ENCODE results near the gene BRF1. TPM values are rescaled to one million over a fixed set of nuclear protein-coding genes. Genes with fewer than 3 reads are reported as not detected.

Gene BRF1
- total RNA-seq, 1 donor from 2014 or later: 16.9 TPM

- no peak overlapping the region for H2AFZ ChIP-seq (replicated peaks)
- H3K79me2 ChIP-seq (ENCODE audit: low read depth): no peaks in the 10 kb centered on the region
- no peak overlapping the region for H3K27ac ChIP-seq
- no peak overlapping the region for H3K4me2 ChIP-seq
- H3K4me3 ChIP-seq: no peak overlapping the region
- H3K9me3 Mint-ChIP-seq: no peaks in the 10 kb centered on the region
- no peaks in the 10 kb centered on the region for H3K9me3 ChIP-seq (ENCODE audit: low read depth)
- no peaks in the 10 kb centered on the region for H3K27me3 ChIP-seq
- no peaks in the 10 kb centered on the region for H3K36me3 ChIP-seq
- no peak overlapping the region for H3K27ac Mint-ChIP-seq
- H3K4me1 ChIP-seq: no peaks in the 10 kb centered on the region
- peaks cover 13% of the 10 kb centered on the region for H3K4me1 Mint-ChIP-seq
- H3K27me3 Mint-ChIP-seq (ENCODE audit: insufficient read depth, low read depth): no peaks in the 10 kb centered on the region
- peaks cover 22% of the 10 kb centered on the region for H3K36me3 Mint-ChIP-seq
- H4K20me1 ChIP-seq (ENCODE audit: low read depth): no peaks in the 10 kb centered on the region
- H3F3A ChIP-seq (ENCODE audit: low read depth): no peaks in the 10 kb centered on the region
- H3K4me3 Mint-ChIP-seq: no peak overlapping the region
- no peak for DNase-seq (ENCODE audit: low spot score)
- TF ChIP-seq EZH2phosphoT487 (IDR thresholded peaks at IDR 0.05): no peak
- TF ChIP-seq CTCF (IDR thresholded peaks at IDR 0.05): no peak
- no peak for TF ChIP-seq EZH2 (IDR thresholded peaks at IDR 0.05)
- H3K9ac ChIP-seq: no peak overlapping the region
These were observed 76.8 kb downstream of the BRF1 start for GRCh38 chr14:105223770-105224544.

DNA sequence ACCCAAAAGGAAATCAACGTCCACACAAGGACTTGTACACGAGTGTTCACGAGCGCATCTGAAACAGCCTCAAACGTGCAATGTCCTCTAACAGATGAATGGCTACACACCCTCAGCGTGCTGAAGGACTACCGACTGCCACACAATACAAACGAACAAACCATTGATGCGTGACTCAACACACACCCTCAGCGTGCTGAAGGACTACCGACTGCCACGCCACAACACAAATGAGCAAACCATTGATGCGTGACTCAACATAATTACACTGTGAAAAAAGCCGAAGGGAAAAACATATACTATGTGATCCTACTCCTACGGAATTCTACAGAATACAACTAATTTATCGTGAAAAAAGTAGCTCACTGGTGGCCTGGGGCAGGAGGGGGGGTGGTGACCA is 77.5 kb downstream of the BRF1 start:
- Mint-ChIP-seq H3K4me1 (peaks cover 13% of the 10 kb centered on the region), H3K36me3 (peaks cover 22% of the 10 kb centered on the region), H3K4me3 (no peak overlapping the region), H3K9me3 (no peaks in the 10 kb centered on the region), H3K27me3 (ENCODE audit: insufficient read depth, low read depth) (no peaks in the 10 kb centered on the region), H3K27ac (peak overlapping the region; percentile 13)
- H3K36me3 ChIP-seq: no peaks in the 10 kb centered on the region
- no peaks in the 10 kb centered on the region for H3K27me3 ChIP-seq
- no peak overlapping the region for H3K9ac ChIP-seq
- no peak overlapping the region for H2AFZ ChIP-seq (replicated peaks)
- no peak for DNase-seq (ENCODE audit: low spot score)
- no peaks in the 10 kb centered on the region for H3K4me1 ChIP-seq
- no peaks in the 10 kb centered on the region for H4K20me1 ChIP-seq (ENCODE audit: low read depth)
- no peak for TF ChIP-seq EZH2 (IDR thresholded peaks at IDR 0.05)
- TF ChIP-seq EZH2phosphoT487 (IDR thresholded peaks at IDR 0.05): no peak
- TF ChIP-seq CTCF (IDR thresholded peaks at IDR 0.05): no peak
- H3K27ac ChIP-seq: no peak overlapping the region
- H3K4me3 ChIP-seq: no peak overlapping the region
- no peak overlapping the region for H3K4me2 ChIP-seq
- H3K9me3 ChIP-seq (ENCODE audit: low read depth): no peaks in the 10 kb centered on the region
- no peaks in the 10 kb centered on the region for H3F3A ChIP-seq (ENCODE audit: low read depth)
- no peaks in the 10 kb centered on the region for H3K79me2 ChIP-seq (ENCODE audit: low read depth)

GRCh38 chr14:105221598-105222178 is 79.1 kb downstream of the BRF1 start:
- no peak overlapping the region for H3K4me2 ChIP-seq
- H3K4me1 Mint-ChIP-seq: peaks cover 13% of the 10 kb centered on the region
- H3K27ac ChIP-seq: no peak overlapping the region
- no peak overlapping the region for H3K9ac ChIP-seq
- no peak overlapping the region for H3K4me3 ChIP-seq
- no peaks in the 10 kb centered on the region for H3K36me3 ChIP-seq
- H3K9me3 Mint-ChIP-seq: no peaks in the 10 kb centered on the region
- no peaks in the 10 kb centered on the region for H3K9me3 ChIP-seq (ENCODE audit: low read depth)
- TF ChIP-seq CTCF (IDR thresholded peaks at IDR 0.05) (no peak), EZH2phosphoT487 (IDR thresholded peaks at IDR 0.05) (no peak), EZH2 (IDR thresholded peaks at IDR 0.05) (no peak)
- no peak overlapping the region for H2AFZ ChIP-seq (replicated peaks)
- no peaks in the 10 kb centered on the region for H3K4me1 ChIP-seq
- H4K20me1 ChIP-seq (ENCODE audit: low read depth): no peaks in the 10 kb centered on the region
- DNase-seq (ENCODE audit: low spot score): no peak
- no peaks in the 10 kb centered on the region for H3K27me3 ChIP-seq
- no peaks in the 10 kb centered on the region for H3K79me2 ChIP-seq (ENCODE audit: low read depth)
- no peaks in the 10 kb centered on the region for H3F3A ChIP-seq (ENCODE audit: low read depth)
- peak overlapping the region; percentile 4 for H3K4me3 Mint-ChIP-seq
- H3K27me3 Mint-ChIP-seq (ENCODE audit: insufficient read depth, low read depth): no peaks in the 10 kb centered on the region
- peaks cover 22% of the 10 kb centered on the region for H3K36me3 Mint-ChIP-seq
- peak overlapping the region; percentile 6 for H3K27ac Mint-ChIP-seq
